HL-60 (cell line): ENCODE measurements around the gene RSRP1.

ENCODE experiments used
- DNase-seq, 2 experiments: peaks; one replicate each; pipeline ENCODE4 v3.0.0-alpha.2; 2010 to 2020; ENCODE audit warnings: low read depth in 1 of 2, low spot score in 1 of 2
- H3K27ac ChIP-seq: fragments of 250-450 bp; sonication (Bioruptor Pico); replicated peaks from 2 replicates; pipeline ENCODE4 v1.5.1; 2020; ENCODE audit warnings: mild to moderate bottlenecking, moderate library complexity
- H3K27me3 ChIP-seq: fragments of 250-450 bp; sonication (Bioruptor Pico); 2 replicates; pipeline ENCODE4 v1.5.1; 2021; ENCODE audit warnings: mild to moderate bottlenecking, moderate library complexity; ENCODE audit not compliant: insufficient read depth, poor library complexity, severe bottlenecking
- H3K4me3 ChIP-seq: replicated peaks from 2 replicates; pipeline ENCODE4 v1.5.1; 2011; ENCODE audit warnings: mild to moderate bottlenecking, control low read depth, low read length; ENCODE audit not compliant: insufficient read depth
- GABPA ChIP-seq: IDR thresholded peaks from 2 replicates; pipeline ENCODE4 v1.6.1; 2012; ENCODE audit warnings: low read depth
- POLR2AphosphoS5 ChIP-seq: IDR thresholded peaks from 2 replicates; pipeline ENCODE4 v1.6.1; 2012; ENCODE audit warnings: low read depth
- SPI1 ChIP-seq: IDR thresholded peaks from 2 replicates; pipeline ENCODE4 v1.6.1; 2012; ENCODE audit warnings: low read depth, mild to moderate bottlenecking, borderline replicate concordance
- TF ChIP-seq, protein P1 (sequence below): IDR thresholded peaks from one replicate; pipeline ENCODE4 v1.5.1; 2011; ENCODE audit warnings: low read length, control low read depth, inconsistent platforms; ENCODE audit not compliant: insufficient read depth
- TF ChIP-seq, protein P2 (sequence below): IDR thresholded peaks from 2 replicates; pipeline ENCODE4 v1.6.1; 2012; ENCODE audit warnings: low read depth; ENCODE audit not compliant: insufficient replicate concordance

Gene RSRP1

DNA sequence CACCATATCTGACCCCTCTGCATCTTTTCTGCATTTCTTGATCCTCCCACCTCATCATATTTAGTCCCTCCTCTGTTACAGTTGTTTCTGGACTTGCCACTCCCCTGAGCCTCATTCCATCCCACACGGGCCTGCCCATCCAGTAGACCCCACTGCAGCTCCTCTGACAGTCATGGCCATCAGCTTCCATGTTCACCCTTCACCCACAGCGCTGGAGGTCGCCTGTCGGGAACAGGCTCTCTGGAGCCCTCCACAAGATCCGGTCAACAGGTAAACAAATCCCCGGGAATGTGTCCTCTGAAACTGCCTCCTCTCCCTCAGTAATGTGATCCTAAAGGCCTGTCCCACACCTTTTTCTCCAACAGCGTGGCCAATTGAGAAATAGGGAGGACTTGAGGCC is 46.2 kb downstream of the RSRP1 start:
- Histone ChIP-seq H3K4me3 (no peak overlapping the region), H3K27ac (no peak overlapping the region), H3K27me3 (no peaks in the 10 kb centered on the region)
- TF ChIP-seq GABPA (no peak), POLR2AphosphoS5 (no peak), SPI1 (no peak)
- TF ChIP-seq, protein P1, sequence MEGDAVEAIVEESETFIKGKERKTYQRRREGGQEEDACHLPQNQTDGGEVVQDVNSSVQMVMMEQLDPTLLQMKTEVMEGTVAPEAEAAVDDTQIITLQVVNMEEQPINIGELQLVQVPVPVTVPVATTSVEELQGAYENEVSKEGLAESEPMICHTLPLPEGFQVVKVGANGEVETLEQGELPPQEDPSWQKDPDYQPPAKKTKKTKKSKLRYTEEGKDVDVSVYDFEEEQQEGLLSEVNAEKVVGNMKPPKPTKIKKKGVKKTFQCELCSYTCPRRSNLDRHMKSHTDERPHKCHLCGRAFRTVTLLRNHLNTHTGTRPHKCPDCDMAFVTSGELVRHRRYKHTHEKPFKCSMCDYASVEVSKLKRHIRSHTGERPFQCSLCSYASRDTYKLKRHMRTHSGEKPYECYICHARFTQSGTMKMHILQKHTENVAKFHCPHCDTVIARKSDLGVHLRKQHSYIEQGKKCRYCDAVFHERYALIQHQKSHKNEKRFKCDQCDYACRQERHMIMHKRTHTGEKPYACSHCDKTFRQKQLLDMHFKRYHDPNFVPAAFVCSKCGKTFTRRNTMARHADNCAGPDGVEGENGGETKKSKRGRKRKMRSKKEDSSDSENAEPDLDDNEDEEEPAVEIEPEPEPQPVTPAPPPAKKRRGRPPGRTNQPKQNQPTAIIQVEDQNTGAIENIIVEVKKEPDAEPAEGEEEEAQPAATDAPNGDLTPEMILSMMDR: no peak
- TF ChIP-seq, protein P2, sequence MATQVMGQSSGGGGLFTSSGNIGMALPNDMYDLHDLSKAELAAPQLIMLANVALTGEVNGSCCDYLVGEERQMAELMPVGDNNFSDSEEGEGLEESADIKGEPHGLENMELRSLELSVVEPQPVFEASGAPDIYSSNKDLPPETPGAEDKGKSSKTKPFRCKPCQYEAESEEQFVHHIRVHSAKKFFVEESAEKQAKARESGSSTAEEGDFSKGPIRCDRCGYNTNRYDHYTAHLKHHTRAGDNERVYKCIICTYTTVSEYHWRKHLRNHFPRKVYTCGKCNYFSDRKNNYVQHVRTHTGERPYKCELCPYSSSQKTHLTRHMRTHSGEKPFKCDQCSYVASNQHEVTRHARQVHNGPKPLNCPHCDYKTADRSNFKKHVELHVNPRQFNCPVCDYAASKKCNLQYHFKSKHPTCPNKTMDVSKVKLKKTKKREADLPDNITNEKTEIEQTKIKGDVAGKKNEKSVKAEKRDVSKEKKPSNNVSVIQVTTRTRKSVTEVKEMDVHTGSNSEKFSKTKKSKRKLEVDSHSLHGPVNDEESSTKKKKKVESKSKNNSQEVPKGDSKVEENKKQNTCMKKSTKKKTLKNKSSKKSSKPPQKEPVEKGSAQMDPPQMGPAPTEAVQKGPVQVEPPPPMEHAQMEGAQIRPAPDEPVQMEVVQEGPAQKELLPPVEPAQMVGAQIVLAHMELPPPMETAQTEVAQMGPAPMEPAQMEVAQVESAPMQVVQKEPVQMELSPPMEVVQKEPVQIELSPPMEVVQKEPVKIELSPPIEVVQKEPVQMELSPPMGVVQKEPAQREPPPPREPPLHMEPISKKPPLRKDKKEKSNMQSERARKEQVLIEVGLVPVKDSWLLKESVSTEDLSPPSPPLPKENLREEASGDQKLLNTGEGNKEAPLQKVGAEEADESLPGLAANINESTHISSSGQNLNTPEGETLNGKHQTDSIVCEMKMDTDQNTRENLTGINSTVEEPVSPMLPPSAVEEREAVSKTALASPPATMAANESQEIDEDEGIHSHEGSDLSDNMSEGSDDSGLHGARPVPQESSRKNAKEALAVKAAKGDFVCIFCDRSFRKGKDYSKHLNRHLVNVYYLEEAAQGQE: no peak
- DNase-seq: no peak

DNA sequence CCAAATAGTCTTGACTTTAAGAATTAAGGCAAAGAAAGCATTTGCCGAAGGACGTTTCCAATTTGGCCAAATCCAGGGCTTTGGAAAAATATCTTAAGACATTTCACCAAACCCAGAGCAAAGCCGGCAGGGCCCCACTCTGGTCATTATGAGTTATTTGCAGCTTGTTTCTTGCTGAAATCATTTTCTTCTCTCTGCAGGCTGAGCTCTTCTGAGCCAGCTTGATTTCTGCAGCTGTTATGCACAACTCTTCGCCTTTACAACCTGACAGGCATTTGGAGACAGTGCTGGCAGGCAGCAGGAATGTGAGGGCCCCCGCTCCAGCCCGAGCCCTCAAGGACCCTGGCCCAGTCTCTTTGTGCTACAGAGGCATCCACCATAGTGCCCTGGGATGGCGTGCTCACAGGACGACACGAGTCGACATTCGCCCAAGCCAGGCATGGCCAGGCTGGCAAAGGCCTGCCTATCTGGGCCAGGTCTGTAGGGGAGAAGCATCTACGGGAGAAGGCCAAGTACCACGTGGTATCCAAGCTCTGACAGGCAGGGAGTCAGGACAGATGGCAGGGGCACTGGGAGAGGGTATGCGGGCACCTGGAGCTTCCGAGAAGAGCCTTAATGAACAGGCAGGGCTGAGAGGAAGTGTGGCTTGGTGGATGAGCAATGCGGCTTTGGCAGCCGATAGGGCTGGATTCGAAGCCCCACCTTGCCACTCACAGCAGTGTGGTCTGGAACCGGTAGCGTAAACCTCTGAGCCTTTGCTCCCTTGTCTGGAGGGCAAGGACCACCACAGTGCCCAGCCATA is 47.2 kb downstream of the RSRP1 start:
- H3K4me3 ChIP-seq: no peak overlapping the region
- H3K27me3 ChIP-seq: no peaks in the 10 kb centered on the region
- TF ChIP-seq, protein P2: no peak
- TF ChIP-seq, protein P1: no peak
- TF ChIP-seq SPI1 (no peak), POLR2AphosphoS5 (no peak), GABPA (no peak)
- DNase-seq: no peak
- no peak overlapping the region for H3K27ac ChIP-seq

DNA sequence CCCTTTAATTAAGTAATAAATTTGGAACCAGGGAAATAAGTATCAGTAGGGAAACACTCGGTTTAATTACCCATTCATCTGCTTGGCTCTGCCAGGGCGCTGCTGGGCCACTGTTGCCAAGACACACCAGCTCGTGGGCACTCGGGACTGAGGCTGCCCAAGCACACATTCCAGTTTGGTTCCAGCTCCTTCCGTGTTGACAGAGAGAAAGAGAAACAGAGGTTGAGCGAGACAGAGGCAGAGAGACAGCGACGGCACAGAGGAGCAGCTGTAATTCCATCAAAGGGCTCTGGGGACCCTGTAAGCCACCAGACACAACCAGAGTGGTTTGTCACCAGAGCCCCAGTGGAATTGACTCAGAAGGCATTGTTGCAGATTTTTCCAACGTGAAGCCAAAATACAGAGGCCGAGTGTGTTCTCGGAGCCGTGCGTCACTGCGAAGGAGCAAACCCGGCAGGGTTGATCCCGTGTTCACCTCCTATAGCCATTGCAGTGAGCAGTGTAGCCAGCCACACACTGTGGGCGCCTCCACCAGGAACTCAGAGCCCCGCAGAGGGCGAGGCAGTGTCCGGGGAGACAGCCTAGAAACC is 48.5 kb downstream of the RSRP1 start:
- Histone ChIP-seq H3K27ac (no peak overlapping the region; the same call in 1 of the 2 replicates), H3K27me3 (no peaks in the 10 kb centered on the region), H3K4me3 (no peak overlapping the region)
- TF ChIP-seq, protein P2: no peak
- TF ChIP-seq SPI1: no peak
- TF ChIP-seq POLR2AphosphoS5: no peak
- TF ChIP-seq, protein P1: no peak
- no peak for TF ChIP-seq GABPA
- no peak for DNase-seq
